DND-41 (cell line): Measurements from ENCODE around the gene IST1.

Experiments
- CTCF ChIP-seq: IDR thresholded peaks from 2 replicates; pipeline ENCODE4 v1.5.1; 2012; ENCODE audit warnings: borderline replicate concordance, low read length, moderate library complexity, mild to moderate bottlenecking; ENCODE audit not compliant: poor library complexity, severe bottlenecking; ENCODE audit errors: extremely low read depth
- EZH2 ChIP-seq: IDR thresholded peaks from 3 replicates; pipeline ENCODE4 v1.6.1; 2012; ENCODE audit warnings: borderline replicate concordance, low read depth, mild to moderate bottlenecking, moderate library complexity, low read length, inconsistent platforms; ENCODE audit not compliant: severe bottlenecking

- TF ChIP-seq CTCF (no peak), EZH2 (no peak)
These were observed 58.8 kb downstream of the IST1 start for GRCh38 chr16:71954180-71954579.
